HPDE6-E6E7 (cell line): ENCODE measurements around the gene LRRC17.

ENCODE experiments used
- DNase-seq: peaks from one replicate; pipeline ENCODE4 v3.0.0; 2011; ENCODE audit warnings: missing footprints; ENCODE audit errors: extremely low spot score

Gene LRRC17, protein sequence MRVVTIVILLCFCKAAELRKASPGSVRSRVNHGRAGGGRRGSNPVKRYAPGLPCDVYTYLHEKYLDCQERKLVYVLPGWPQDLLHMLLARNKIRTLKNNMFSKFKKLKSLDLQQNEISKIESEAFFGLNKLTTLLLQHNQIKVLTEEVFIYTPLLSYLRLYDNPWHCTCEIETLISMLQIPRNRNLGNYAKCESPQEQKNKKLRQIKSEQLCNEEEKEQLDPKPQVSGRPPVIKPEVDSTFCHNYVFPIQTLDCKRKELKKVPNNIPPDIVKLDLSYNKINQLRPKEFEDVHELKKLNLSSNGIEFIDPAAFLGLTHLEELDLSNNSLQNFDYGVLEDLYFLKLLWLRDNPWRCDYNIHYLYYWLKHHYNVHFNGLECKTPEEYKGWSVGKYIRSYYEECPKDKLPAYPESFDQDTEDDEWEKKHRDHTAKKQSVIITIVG

DNA sequence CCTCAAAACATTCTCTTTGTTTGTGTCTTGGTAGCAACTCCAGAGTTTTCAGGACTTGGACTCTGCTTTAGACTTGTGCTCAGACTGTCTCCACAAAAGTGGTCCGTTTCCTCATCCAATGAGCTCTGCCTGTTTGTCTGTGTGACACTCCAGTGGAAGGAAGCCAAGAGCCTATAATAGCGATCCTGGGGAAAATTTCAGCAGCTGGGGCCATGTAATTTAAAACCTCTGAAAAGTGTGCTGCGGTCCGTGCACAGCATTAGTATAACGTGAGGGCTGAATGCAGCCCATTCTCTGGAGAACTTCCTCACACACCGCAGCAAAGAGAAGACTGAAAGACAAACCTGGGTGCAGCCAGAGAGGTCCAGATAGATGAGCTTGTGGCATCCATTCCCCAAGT lies at the start of gene LRRC17:
TSS of gene LRRC17 (plus strand) at position 259 of the 400 bp plus-strand sequence. CDS start 20,914 bp downstream, outside the sequence.
- no peak for DNase-seq

DNA sequence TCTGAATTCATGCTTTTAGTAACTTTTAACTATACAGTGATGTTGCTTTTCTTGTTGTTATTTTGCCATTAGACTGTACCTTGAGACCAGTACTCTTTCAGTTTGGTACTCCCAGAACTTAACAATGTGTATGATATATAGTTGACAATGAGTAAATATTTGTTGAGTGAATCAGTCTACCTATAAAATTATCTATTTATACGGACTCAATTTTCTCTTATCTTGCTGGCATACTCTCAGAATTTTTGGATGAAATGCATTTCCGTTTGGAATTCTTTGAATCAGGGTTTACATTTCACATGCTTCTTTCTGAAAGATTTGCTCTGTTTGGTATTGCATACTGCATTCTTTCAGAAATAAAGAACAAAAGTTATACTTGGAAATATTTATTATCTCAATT lies 47.8 kb upstream of the LRRC17 start:
- no peak for DNase-seq

DNA sequence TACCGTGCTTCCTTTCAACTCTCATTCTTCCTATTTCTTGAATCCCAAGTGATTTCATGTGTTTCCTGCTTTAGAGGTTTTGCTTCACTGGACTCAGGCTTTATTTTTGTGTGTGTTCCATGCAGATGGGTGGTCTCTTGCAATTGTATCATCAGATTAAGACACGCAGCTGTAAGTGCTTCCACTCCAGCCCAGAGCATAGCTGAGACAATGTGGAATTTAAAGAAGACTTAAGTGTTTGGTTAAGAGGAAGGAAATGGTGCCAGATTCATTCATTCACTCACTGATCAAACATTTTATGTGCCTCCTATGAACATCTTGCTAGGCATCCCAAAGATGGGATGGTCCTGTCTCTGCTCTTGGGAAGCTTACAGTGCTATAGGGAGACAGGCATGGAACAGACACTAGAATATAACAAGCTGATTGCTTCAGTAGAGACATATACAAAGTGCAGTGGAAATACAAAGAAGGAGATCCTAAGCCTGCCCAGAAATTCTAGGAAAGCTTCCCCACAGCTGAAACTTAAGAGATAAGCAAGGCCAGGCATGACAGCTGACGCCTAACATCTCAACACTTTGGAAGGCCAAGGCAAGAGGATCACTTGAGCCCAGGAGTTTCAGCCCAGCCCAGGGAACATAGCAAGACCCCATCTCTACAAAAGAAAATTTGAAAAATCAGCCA lies 46.1 kb upstream of the LRRC17 start:
- DNase-seq, result no peak

DNA sequence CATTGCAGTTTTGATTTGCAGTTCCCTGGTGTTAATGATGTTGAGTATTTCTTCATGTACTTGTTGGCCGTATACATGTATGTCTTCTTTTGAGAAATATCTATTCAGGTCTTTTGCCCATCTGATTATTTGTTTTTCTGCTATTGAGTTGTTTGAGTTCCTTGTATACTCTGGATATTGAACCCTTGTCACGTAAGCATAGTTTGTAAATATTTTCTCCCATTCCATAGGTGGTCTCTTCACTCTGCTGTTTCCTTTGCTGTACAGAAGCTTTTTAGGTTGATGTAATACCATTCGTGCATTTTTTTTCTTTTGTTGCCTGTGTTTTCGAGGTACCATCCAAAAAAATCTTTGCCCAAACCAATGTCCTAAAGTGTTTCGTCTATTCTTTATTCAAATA lies 43.6 kb upstream of the LRRC17 start:
- DNase-seq, result no peak

DNA sequence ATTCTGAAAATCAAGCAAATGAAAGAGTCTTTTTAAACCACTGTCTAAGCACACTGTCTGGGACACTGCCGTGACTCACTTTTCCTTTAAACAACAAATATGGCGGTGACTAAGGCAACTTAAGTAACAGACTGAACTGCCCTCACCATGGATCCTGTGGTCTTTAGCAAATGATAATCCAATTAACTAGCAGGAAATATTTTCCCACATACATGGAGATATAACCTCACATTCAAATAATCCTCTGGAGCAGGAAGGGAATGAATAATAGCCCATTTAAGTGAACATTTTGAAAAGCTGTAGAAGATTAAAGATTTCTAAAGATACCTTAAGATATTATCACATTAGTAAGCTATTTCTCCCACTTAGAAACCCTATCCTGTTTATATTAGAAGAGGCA lies 40.3 kb upstream of the LRRC17 start:
- DNase-seq, result no peak

DNA sequence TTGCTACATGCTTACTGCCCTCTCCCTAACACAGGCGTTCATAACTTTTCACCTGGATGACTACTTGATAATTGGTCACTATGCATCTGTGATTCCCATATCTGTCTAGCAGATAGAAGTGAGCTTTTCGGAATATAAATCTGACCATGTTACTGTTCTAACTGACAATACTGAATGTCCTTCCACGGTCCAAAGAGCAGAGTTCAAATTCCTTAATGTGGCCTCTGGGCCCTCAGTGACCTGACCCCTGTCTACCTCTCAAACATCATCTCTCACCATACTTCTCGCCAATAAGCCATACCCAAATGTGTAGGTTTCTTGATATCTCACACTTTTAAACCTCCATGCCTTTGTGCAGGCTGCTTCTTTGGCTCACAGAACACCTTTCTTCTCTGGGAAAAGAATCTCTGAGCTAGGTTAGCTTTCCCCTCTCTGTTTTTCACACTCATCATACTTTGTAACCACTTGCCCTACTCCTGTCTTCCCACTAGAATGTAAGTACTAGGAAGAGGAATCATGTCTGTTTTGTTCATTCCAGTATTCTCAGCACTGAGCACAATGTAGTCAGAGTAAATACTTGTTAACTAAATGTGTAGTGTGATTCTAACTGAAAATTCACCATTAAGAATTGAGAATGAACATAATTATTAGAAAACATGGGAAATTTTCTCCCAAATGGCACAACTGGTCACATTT lies 39.2 kb upstream of the LRRC17 start:
- no peak for DNase-seq

DNA sequence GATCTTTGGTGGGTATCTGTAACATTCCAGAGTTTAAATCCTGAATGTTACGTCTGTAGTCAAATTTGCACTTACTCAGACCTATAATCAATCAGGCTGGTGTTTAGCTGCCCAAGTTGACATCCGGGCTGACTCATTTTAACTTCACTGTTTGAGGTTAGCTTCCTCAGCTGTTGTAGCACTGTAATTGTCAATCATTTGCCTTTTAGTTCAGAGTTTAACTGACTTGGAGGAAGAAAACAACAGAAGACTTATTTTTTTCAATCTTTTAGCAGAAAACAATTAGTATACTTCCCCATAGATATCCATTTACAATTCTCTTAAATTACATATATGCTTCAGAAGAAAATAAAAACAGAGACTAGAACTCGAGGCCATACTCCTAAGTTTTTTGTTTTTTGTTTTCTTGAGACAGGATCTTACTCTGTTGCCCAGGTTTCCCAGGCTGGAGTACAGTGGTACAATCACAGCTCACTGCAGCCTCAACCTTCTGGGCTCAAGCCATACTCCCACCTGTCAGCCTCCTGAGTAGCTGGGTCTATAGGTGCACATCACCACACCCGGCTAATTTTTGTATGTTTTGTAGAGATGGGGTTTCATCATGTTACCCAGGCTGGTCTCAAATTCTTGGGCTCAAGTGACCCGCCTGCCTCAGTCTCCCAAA lies 38.5 kb upstream of the LRRC17 start:
- peak; percentile 71 for DNase-seq

DNA sequence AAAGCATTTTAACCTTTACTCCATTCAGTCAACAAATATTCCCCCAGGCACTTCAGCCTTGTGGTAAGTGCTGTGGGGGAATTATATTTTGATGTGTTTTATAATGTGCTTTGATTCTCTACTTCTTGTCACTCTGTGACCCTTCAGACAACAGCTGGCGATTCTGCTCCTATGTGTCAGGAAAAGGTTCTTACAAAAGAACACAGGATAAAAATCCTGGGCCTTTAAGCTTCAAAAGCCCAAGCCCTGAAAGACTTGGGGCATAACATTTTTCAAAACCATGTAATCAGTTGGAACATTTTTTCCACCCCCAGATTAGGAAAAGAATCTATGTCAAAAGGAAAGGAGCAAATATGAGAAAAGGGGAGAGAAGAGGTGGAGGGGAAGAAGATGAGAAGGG lies 37.8 kb upstream of the LRRC17 start:
- no peak for DNase-seq

DNA sequence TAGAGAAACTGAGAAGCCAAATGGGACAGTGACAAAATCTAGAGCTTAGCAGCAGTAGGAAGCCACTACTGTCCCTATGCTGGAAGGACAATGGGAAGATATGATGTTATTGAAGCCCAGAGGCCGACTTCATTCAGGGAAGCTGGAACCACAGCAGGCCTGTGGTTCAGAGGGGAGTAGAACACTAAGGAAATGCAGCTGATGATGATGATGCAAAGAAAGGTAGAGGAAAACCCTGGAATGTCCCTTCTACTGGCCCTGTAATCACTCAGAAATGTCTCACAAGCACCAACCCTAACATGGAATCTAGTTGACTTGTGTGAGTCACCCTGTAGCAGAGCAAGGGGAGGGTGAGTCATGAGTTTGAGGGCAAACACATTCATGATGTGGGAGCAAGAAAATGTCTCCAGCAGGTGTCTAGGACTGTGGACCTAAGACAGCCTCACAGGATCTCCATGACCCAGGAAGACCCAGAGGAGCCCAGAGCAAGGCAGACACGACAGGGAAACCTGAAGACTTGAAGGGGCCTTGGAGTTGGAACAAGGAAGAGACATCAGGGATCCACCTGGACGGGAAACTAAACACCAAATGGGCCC lies 37.0 kb upstream of the LRRC17 start:
- peak; percentile 95 for DNase-seq

DNA sequence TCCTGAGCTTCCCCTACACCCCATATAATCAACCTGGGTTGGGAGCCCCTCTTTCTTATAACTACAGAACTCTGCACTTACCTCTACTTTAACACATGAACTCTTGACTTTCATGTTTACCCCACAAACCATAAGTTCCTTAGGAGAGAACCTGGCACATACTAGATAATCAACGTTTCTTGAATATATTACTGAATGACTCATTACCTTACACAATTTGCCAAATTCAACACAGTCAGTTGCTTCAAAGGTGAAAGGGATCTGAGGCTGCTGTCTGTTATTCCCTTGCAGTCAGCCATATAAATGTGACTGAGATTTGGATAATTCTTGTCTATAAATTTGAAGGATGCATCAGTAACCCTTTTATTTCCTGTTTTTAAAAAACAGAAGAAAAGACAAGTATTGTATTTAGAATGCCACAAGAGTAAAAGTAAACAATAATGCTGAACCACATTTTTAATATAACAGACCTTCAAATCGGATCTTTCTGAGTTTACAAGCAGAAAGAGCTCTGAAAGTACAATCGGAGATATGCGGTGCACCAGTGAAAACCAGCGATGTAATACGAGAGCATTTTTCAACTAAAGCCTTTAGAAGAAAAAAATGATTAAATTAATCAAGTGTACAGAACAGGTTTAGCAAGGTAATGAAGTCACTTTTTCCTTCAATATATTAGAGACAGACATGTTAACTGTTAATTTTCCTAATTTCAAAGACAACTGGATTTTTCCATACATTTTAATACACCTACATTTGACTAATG lies 29.5 kb upstream of the LRRC17 start:
- DNase-seq, result peak; percentile 34

DNA sequence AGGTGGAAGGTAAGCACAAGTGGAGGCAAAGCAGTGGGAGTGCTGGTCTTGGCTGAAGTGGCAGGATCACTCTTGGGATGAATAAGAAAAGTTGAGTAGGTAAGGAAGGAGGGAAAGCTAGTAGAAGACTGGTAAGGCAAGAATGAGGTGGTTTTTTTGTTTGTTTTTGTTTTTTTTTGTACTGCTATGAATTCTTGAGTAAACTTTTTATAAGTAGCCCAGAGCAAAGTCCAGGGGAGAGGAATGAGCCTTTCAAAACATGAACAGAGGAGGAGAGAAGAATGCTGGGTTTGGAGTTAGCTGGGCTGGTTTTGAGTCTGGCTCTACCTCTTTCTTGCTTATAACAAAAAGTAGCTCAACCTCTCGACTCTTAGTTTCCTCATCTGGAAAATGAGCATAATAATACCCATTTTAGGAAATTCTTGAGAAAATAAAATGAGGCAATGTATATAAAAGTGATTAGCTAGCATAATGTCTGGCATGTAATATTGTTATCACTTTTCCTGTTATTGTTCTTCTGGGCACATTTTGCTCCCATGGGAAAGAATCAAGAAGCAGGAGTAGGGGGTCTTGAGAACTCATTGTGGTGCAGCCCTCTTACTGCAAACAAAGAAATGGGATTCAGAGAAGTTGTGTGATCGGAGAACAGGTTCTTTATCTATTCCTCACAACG lies 24.1 kb upstream of the LRRC17 start:
- no peak for DNase-seq

DNA sequence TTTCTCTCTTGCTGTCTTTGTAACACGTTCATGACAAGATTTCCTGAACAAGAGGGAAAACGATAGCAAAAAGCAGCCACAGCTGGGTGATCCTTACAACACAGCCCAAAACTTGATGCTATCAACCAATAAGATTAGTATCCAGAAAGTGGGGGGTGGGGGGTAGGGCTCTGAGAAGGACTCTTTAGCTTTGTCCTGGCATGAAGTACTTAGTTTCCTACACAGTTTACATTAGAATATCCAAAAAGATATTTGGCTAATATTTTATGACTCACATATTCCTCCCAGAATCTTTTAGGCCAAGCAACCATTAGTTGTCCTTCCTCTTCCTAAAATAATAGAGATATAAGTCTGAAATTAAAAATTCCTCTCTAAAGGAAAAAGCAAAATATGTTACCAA lies 22.9 kb upstream of the LRRC17 start:
- no peak for DNase-seq

DNA sequence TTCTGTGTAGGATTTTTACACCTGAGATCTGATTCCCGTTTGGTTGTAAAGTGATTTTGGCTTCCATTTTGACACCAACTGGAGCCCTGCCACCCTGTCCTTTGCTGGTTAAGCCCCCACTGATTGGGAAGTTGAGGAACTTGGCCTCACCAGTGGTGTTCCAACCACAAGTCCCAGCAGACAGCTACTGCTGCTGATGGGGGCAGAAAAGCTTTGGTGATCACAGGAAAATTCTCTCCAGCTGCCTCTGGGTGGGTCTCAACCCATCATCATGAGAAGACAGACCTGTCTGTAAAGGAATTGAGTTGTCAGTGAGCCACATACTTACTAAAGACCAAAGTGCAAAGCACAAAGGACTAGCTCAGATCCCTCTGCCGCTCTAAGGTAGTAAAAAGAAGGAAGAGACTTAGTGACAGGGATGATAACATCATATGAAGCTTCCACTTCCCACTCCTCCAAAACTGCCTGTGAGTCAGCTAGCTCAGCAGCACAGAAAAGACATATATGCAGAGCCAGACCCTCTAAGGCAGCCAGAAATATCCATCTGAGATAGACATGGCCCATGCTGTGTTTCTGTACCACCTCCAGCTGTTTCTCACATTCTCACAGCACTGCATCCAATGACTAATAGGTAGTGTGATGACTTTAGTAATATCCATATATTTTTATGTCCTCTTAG lies 22.4 kb upstream of the LRRC17 start:
- DNase-seq, result no peak

DNA sequence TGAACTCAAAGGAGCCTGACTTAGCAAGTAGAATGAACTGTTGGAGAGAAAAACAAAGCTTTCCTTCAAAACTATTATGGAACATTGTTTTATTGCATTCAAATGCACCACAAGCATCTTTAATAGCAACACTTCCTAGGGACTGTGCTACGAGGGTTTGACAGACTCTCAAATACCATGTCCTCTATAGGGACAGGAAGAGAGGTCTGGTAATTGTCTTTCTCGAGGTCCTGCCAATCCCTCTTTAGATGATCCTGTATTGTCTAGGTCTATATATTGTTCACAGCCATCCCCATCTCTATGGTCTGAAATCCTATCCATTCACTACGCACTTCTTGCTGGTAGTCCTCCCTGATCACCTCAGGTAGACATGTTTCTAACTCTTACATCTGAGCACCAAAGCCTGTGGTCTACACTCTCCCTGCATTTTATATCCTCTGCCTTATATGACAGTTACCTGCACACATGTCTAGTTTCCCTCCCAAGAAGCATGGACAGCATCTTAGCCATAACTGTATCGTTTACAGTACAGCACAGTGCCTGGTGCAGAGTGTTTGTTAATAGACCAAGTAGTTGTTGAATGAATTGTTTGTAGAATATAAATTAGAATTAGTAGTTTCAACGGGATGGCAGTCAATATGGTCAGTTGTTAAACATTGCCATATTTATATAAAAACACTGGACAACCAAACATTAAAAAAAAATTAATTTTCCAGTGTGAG lies 21.7 kb upstream of the LRRC17 start:
- DNase-seq, result no peak

DNA sequence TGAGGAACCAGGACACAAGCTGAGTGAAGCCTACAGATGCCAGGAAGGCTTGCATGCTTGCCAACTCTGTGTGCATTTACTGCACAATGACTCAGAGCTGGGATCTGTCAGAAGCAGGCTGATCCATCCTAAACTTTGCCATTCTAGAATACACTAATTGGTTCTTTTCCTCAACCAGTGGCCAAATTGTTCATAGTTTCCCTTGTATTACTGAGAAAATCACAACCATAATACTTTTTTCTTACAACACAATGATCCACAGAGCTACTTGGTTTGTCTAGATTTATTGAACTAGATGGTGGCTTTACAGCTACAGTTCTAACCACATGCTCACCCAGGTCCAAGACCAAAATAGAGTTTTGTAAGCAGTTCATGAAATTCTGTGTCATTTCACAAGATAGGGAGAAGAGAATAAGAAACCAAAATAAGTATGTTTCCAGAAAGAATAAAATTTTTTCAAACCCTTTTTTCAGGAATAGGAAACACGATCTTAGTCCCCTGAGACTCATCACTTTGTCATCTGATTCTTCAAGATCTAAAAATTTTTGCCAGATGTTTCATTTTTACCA lies 21.0 kb upstream of the LRRC17 start:
- peak; percentile 54 for DNase-seq

DNA sequence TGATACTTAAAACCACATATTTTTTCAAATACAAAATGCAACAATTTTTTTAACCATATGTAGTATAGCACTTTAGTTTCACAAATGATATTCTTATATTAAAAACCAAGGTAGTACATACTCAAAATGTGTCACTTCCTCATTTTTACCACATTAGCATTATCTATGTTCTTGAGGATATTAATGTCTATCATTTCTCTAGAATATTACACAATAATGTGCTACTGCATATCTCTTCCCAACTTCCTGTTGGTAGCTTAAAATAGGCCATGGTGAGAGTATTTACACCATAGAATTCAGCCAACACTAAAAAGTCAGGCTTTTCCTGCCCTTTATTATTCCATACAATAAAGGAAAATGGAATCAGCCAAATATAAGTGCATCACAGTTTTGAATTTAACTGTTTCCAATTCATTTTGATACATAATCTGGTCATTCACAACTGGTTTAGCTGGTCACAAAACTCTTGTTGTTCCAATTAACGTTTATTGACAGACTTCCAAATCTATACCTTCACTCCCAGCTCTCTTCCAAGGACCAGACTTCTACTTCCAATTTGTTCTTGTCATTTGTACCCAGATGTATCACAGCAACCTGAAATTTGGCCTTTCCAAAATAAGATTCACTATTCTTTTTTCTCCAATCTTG lies 20.0 kb upstream of the LRRC17 start:
- no peak for DNase-seq

DNA sequence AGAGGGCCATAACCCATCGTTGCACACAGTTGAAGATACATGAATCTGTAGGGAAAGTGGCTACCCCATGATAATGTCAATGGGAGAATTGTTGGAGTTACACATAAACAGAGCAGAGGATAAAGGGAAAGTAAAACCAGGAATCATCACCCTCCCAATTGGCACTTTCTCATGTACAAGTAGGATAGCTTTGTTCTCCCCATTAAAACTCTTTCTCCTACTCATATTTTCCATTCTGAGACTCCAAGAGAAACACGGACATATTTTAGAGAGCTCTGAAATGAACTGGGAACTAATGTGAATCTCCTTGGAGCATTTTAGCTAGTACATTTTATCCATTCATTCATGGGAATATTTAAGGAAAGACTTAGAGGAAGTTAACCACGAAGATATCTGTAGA lies 17.2 kb upstream of the LRRC17 start:
- DNase-seq, result no peak

DNA sequence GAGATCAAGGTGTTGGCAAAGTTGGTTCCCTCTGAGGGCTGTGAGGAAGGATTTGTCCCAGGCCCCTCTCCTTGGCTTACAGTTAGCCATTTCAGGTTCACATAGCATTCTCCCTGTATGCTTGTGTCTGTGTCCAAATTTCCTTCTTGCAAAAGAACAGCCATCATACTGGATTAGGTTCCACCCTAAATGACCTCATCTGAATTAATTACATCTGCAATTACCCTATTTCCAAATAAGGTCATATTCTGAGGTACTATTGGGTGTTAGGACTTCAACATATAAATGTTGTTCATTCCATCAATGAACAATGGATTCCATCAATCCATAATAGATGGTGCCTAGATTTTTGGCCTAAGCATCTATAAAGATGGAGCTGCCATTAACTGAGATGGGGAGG lies 16.2 kb upstream of the LRRC17 start:
- no peak for DNase-seq
